CD1c-positive myeloid dendritic cell (primary cell): ENCODE measurements around the gene NEURL1.

Source experiments
- DNase-seq: peaks from one replicate; pipeline ENCODE4 v3.0.0-alpha.2; 2016; ENCODE audit errors: extremely low spot score

Gene NEURL1

DNA sequence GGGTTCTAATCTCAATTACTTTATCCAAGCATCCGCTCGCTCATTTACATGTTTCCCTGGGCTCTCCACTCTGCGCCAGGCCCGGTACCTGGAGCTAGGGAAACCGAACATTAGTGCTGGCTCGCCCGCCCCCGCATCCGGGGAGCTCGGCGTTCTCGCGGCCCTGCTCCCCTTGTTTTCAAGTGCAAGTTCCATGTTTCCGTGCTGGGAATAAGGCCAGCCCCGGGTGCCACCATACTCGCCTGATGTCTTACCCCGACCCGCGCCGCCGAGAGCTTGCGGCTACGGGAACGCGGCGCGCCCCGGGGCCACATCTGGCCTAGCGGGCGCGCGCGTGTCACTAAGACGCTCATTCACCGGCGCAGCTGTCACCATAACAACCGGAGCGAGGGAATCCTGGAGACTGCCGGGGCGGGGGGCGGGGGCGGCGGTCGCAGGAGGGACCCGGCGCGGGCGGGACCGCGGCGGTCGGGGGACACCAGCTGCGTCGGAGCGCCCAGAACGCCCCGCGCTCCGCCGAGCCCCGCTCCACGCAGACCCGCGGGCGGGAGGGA lies at the start of gene NEURL1:
NEURL1 (plus strand) TSS at position 344 of the 554 bp plus-strand sequence. CDS start 683 bp downstream, outside the sequence.
- peak; percentile 33 for DNase-seq

DNA sequence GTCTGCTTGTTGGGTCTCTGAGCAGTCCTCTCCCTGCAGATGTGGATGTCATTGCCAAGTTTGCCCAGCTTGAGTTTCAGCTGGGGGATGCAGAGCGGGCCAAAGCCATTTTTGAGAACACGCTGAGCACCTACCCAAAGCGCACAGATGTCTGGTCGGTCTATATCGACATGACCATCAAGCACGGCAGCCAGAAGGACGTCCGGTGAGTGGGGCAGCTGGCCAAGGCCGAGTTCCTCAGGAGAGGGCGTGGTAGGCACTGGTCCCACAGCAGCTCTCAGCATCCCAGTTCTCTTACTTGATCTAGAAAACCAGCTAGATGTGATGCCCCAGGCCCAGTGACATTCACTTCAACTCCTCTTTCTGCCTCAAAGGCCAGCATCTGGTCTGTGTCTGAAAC lies 49.0 kb upstream of the NEURL1 start:
- DNase-seq: no peak

GRCh38 chr10:103445366-103445765 lies 48.1 kb upstream of the NEURL1 start:
- DNase-seq: no peak

DNA sequence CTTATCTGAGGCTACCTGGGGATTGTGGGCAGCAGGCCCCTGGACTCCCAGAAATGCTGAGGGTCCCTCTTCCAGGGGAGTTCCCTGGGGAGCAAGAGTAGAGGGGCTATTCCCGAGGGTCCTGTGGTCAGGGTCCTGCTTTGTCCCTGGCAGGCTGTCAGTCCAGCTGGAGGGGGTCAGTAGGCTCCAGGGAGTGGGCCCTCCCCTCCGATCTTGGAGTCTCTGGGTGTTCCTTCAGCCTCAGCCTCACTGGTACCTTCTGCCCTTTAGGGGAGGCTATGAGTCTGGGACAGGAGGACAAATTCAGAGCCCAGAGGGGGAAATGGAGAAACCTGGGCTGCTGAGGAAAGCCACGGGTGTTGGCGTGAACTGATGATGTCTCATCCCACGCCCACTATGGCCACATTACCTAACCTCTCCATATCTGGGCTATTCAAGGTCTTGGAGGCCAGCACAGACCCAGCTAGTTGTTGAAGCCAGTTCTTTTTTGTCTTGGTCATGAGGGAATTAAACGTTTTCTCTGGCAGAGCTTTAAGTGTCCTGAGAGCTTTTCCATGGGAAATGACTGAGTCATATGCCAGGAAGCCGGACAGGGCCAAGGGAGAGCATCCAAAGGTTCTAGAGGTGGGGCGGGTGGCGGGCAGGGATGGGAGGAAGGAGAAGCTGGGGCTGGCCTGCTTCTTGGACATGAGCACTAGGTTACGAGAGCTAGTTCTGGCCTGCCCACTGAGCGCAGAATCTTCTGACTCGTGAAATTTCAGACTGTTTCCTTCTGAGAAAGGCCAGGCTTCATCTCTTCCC lies 47.5 kb upstream of the NEURL1 start:
- no peak for DNase-seq

DNA sequence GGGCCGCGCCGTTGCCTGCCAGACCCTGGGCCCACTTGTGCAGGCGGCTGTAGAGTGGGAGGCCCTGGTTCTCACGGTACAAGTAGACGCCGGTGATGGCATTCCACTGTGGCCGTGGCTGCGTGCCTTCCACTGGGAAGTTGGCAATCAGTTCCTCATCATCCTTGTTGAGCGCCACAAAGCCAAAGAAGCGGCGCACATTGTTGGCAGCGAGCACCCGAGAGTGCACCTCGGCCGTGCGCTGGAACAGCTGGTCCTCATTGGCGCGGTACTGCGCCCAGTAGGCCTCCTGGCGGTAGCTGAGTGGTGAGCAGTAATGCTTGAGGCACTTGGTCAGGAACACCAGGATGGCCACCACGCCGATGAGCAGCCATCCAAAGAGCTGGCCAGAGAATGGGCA lies 46.3 kb upstream of the NEURL1 start:
- DNase-seq: no peak

GRCh38 chr10:103448746-103449145 lies 44.8 kb upstream of the NEURL1 start:
- DNase-seq: no peak

DNA sequence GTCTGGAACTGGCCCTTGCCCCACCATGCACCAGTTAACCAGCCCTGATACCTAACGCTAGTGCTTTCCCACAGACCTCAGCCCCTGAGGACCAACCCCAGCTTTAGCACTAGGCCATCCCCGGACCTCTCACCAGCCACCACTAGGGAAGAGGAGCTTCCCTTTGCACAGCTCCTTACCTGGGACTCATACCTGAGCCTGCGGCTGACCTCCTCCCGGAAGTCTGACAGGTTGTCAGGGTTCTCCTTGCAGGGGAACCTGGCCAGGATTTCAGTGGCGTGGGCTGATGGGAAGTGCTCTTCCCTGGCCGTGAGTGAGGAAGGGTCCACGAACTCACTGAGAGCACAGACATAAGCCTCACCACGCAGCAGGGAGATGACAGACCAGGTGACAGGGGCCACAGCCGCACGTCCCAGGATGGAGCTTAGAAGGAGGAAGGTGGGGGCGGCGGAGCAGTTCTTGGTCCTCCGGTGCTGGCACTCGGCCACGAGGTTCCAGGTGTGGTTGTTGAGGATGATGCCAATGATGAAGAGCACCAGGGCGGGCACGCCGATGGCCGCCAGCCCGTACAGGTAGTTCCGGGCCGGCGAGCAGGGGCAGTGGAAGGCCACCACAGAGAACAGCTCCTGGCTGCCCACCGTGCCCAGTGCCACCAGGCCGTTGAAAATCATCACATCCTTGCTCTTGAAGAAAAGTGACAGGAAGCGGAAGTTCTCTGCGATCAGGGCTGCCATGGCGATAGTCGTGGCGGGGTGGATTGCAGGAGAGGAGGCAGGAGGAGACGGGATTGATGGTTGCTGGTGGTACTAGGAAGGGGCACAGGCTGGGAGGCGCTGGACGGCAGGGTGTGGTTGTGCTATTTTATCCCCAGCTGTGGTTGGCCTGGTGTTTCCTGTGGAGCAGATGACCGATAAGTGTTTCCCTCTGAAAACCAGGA lies 44.0 kb upstream of the NEURL1 start:
- DNase-seq: no peak

GRCh38 chr10:103450201-103450695 lies 43.3 kb upstream of the NEURL1 start:
- DNase-seq: no peak

DNA sequence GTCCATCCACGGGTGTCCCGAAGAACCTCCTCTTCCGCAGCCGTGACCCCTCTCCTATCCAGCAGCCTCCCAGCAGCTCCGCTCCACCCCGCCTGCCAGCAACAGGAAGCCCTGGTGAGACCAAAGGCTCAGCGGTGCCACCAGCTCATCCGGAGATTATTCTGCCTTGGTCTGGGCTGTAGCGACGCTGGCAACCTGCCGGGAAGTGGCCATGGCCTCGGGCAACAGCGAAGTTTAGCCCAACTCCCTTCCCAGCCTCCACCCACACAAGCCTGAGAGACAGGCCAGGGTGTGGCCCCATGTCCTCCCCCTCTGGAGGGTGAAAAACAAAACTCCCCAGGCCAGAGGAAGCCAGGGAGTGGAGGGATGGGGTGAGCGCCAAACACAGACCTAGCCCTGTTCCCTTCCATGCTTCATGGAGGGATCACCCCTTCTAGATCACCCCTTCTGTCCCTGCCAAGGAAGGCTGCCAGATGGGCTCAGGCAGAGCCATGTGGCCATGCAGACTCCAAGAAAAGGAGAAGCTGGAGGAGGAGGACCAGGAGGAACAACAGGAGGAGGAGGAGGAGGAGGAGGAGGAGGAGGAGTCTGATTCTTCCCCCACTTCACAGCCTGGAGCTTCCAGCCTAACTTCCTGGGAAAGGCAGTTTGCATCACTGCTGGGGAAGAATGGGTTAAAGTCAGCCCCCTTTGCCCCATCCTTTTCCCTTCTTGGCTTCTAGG lies 42.3 kb upstream of the NEURL1 start:
- peak; percentile 56 for DNase-seq

- peak; percentile 66 for DNase-seq
Measured at GRCh38 chr10:103451831-103452505, 41.5 kb upstream of the NEURL1 start, which contains the start of gene CALHM2. Gene CALHM2 (minus strand): TSS chr10:103452370. CDS start chr10:103449941, 2,429 bp downstream.

DNA sequence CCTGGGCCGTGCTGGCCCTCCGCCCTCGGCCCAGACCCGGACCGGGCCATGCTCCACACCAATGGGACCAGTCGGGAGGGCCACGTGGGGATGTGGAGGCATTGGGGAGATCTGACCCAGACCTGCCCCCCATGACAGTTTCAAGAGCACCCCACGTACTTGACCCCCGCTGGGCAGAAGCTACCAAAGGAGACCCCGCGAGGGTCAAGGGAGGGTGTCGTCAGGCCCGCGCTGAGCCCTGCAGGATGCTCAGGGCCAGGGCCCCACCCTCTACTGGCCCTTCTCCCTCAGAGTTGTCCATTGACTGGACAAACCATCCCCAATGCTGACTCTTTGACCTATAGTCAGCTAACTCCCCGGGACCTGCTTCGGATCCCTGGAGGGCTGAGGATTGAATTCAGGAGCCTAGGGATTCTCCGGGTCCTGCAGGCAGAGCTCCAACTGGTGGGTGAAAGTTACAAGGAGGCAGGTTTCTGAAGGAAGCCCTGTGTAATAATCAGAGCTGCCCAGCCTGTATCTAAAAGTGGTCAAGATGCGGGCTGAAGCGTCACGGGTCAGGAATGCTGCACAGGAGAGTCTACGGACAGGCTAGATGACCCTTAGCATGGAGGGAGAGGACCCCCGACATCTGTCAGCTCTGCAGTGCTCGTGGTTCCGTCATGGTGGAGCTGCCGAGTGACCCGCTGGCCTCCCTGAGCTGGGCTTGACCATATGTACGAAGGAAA lies 40.8 kb upstream of the NEURL1 start:
- DNase-seq: no peak

DNA sequence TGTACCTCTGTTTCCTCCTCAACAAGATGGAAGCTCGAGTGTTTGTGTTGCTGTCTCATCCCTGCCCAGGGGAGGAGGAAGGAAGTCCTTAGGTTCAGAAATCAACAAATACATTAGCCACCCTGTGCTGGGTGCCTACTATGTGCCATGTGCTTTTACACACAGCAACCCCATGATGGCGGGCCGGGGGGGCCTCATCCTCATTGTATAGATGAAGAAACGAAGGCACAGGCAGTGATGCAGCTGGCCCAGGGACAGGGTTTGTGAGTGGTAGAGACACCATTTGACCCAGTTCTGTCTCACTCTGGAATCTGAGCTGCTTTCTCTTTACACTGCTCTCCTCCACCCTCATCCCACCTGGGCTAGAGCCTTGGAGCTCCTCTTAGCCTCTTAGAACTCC lies 39.5 kb upstream of the NEURL1 start:
- no peak for DNase-seq

DNA sequence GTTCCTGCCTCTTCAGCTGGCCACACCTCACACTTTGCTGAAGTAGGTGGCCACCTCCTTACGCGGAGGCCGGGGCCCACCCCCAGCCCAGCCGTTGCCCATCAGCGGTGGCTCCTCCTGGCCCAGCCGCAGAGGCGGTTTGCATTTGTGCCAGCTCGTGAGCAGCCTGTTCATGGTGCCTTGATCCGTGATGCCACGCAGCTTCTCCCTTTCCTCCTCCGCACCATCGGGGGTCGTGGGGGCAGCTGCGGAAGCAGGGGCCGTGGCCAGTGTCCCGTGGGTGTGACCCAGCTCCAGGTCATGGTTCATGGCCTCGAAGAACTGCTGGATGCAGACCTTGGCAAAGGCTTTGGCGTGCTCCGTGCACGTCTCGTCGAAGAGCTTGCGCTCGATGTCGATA lies 38.3 kb upstream of the NEURL1 start:
- no peak for DNase-seq

DNA sequence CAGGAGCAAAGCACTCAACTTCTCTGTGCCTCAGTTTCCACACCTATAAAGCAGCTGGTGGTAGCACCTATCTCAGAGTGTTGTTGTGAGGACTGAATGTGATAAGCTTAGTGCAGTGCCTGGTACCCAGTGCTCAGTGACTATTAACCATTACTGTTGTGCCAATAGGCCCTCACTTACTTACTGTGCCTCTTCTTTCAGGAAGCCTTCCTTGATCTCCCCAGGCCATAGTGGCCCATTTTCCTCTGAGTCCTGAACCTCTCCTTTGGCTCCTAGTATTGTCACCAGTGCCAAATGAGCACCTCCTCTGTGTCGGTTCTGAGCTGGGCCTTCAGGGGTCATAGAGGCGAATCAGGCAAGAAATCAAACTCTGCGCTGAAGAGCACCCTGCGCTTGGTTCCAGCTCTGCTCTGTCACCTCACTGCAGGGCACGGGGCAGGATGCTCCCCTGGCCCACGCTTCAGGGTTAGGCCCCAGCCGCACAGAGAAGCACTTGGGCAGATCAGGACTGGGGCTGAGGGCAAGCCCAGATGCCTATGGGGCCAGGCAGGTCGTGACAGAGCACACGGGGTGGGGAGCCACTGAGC lies 37.3 kb upstream of the NEURL1 start:
- DNase-seq: no peak

GRCh38 chr10:103457176-103457712 lies 36.3 kb upstream of the NEURL1 start:
- no peak for DNase-seq

DNA sequence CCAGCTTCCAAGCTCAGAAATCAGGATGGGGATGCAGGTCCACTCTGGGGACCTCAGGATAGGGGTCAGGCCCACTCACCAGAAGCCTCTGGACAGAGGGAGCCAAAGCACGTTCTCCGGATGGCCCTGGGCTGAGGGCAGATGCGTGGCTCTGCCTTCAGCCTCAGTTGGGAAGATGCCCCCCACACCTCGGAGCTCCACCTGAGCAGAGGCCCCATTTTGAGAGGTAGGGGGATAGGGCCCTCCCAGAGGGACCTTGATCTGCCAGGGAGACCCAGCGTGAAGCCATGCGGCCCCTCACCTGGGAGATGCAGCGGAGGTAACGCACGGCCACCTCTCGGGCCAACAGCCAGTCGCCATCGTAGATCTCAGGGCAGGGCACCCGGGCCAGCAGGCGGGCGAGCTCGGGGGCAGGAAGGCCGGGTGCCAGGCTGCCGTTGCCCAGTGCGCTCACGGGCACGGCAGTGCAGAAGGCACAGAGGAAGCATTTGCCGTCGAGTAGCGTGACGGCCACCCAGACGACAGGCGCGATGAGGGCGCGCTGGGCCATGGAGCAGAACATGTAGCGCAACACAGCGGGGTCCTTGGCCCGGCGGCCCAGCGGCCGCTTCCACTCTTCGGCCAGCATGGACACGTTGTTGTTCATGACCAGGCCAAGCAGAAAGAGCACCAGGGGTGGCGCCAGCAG lies 35.5 kb upstream of the NEURL1 start:
- DNase-seq: no peak

DNA sequence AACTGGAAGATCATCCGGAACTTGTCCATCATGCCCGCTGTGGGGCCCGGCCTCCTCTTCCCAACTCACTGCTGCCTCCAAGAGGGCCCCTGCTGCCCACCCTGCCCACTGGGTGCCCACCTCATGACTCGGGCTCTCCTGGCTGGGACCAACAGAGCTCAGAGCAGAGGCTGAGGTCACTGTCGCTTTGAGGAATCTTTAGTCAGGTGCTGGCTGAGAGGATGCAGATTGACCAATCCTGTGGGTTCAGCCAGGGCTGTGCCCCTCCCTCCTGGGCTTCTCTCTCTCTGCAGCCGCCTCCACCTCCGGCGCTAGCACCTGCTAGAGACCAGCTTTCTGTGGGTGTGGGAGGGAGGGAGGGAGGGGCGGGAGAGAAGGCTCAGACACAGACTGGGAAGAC lies 34.8 kb upstream of the NEURL1 start, which contains the start of gene CALHM1:
CALHM1 (minus strand) TSS at position 181 of the 400 bp plus-strand sequence; CDS start at position 32, 149 bp downstream.
- DNase-seq: peak; percentile 38

DNA sequence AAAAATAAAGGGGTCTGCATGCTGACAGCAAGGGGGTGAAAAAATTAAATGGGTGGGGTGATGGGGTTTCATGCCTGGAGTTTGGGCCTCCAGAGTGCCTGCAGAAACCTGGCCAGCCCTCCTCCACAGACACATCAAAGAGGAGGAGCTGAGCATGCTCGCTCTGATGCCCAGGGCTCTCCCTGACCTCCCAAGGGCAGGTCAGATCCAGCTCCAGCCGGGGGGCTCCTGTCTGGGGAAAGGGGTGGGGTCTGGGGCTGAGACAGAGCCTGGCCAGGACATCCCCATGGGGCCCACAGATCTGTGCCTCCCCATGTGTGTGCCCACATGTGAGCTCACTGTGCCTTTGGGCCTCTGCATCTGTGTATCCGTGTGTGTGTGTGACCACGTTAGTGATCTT lies 33.9 kb upstream of the NEURL1 start:
- DNase-seq: no peak

DNA sequence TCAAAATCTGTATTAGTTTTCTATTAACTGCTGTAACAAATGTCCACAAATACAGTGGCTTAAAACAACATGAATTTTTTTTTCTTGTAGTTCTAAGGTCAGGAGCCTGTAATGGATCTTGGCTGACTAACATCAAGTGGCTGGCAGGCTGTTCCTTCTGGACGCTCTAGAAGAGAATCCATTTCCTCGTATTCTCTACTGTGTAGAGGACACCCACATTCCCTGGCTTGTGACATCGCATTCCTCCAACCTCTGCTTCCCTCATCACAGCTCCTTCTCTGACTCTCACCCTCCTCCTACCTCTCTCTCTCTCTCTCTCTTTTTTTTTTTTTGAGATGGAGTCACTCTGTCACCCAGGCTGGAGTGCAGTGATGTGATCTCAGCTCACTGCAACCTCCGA lies 30.0 kb upstream of the NEURL1 start:
- DNase-seq: peak; percentile 40
